Liver (tissue), 3 donors: ENCODE measurements around the gene CSNK2B.

ENCODE experiments used
- GABPA ChIP-seq, 2 donors: IDR thresholded peaks in 1 of 2; conservative IDR thresholded peaks in 1 of 2; 2 replicates each; pipeline ENCODE4 v1.6.1; 2016; ENCODE audit warnings: antibody characterized with exemption in 2 of 2, mild to moderate bottlenecking in 1 of 2, moderate library complexity in 1 of 2
- MAX ChIP-seq: IDR thresholded peaks from 2 replicates; pipeline ENCODE4 v1.6.1; 2016; ENCODE audit warnings: antibody characterized with exemption
- NR2F2 ChIP-seq: IDR thresholded peaks from 2 replicates; pipeline ENCODE4 v1.6.1; 2016; ENCODE audit warnings: antibody characterized with exemption
- SP1 ChIP-seq: IDR thresholded peaks from 2 replicates; pipeline ENCODE4 v1.6.1; 2018; ENCODE audit warnings: antibody characterized with exemption, mild to moderate bottlenecking
- TAF1 ChIP-seq: conservative IDR thresholded peaks from 2 replicates; pipeline ENCODE4 v1.6.1; 2016; ENCODE audit warnings: antibody characterized with exemption, mild to moderate bottlenecking
- YY1 ChIP-seq: IDR thresholded peaks from 2 replicates; pipeline ENCODE4 v1.6.1; 2016; ENCODE audit warnings: antibody characterized with exemption, mild to moderate bottlenecking
- TF ChIP-seq, protein P1 (sequence below): fragments of 150-350 bp; IDR thresholded peaks from 2 replicates; pipeline ENCODE4 v1.5.1; 2017; ENCODE audit warnings: improper control_type of control experiment, low read depth, low read length; ENCODE audit not compliant: missing input control
- TF ChIP-seq, protein P2 (sequence below): IDR thresholded peaks from 2 replicates; pipeline ENCODE4 v1.6.1; 2016; ENCODE audit warnings: antibody characterized with exemption
- donor health status: healthy.
- donor health status: healthy.

GRCh38 chr6:31657406-31658157, 8.3 kb upstream of the CSNK2B start:
- TF ChIP-seq, protein P1, sequence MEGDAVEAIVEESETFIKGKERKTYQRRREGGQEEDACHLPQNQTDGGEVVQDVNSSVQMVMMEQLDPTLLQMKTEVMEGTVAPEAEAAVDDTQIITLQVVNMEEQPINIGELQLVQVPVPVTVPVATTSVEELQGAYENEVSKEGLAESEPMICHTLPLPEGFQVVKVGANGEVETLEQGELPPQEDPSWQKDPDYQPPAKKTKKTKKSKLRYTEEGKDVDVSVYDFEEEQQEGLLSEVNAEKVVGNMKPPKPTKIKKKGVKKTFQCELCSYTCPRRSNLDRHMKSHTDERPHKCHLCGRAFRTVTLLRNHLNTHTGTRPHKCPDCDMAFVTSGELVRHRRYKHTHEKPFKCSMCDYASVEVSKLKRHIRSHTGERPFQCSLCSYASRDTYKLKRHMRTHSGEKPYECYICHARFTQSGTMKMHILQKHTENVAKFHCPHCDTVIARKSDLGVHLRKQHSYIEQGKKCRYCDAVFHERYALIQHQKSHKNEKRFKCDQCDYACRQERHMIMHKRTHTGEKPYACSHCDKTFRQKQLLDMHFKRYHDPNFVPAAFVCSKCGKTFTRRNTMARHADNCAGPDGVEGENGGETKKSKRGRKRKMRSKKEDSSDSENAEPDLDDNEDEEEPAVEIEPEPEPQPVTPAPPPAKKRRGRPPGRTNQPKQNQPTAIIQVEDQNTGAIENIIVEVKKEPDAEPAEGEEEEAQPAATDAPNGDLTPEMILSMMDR: no peak
- no peak for TF ChIP-seq TAF1
- TF ChIP-seq, protein P2, sequence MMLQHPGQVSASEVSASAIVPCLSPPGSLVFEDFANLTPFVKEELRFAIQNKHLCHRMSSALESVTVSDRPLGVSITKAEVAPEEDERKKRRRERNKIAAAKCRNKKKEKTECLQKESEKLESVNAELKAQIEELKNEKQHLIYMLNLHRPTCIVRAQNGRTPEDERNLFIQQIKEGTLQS: no peak
- TF ChIP-seq NR2F2: no peak
- no peak for TF ChIP-seq SP1
- no peak for TF ChIP-seq GABPA (IDR thresholded peaks at IDR 0.05 in 1 of 2, conservative IDR thresholded peaks at IDR 0.05 in 1 of 2)
- no peak for TF ChIP-seq MAX
- no peak for TF ChIP-seq YY1
